Neural crest cell (in vitro differentiated cells): ENCODE results near the gene MTUS2. TPM values are rescaled to one million over a fixed set of nuclear protein-coding genes. Genes with fewer than 3 reads are reported as not detected.

Experiments
- DNase-seq: peaks from one replicate; pipeline ENCODE4 v3.0.0; 2021; ENCODE audit warnings: low read depth, mixed read lengths, low spot score
- H3K27ac Mint-ChIP-seq: one replicate; pipeline ENCODE4 v1.8.0; 2021; ENCODE audit warnings: mild to moderate bottlenecking, mixed read lengths; ENCODE audit not compliant: unreplicated experiment
- H3K27me3 Mint-ChIP-seq: 2 replicates; pipeline ENCODE4 v1.8.0; 2021; ENCODE audit warnings: low read depth, mild to moderate bottlenecking, mixed read lengths
- H3K36me3 Mint-ChIP-seq: 2 replicates; pipeline ENCODE4 v1.8.0; 2021; ENCODE audit warnings: low read depth, mild to moderate bottlenecking, mixed read lengths
- H3K4me1 Mint-ChIP-seq: 2 replicates; pipeline ENCODE4 v1.8.0; 2021; ENCODE audit warnings: mixed read lengths
- H3K4me3 Mint-ChIP-seq: one replicate; pipeline ENCODE4 v1.8.0; 2021; ENCODE audit warnings: mild to moderate bottlenecking, mixed read lengths
- H3K9me3 Mint-ChIP-seq: 2 replicates; pipeline ENCODE4 v1.8.0; 2021; ENCODE audit warnings: mixed read lengths
- CTCF ChIP-seq: fragments of 200-600 bp; sonication (generic); conservative IDR thresholded peaks from 2 replicates; pipeline ENCODE4 v1.5.0; 2021; ENCODE audit warnings: antibody characterized with exemption, mild to moderate bottlenecking
- total RNA-seq: library from RNA; stranded (reverse); gene quantifications from 2 replicates; pipeline ENCODE4 v1.2.1, GENCODE V29; 2021

The MTUS2 gene
- total RNA-seq, 1 donor from 2014 or later: 0.91 TPM

GRCh38 chr13:29428310-29429181, 608.4 kb downstream of the MTUS2 start:
- TF ChIP-seq CTCF: peak; percentile 31
- Mint-ChIP-seq H3K4me3 (peak overlapping the region; percentile 88), H3K4me1 (peaks cover 8% of the 10 kb centered on the region), H3K27ac (no peak overlapping the region), H3K9me3 (no peaks in the 10 kb centered on the region), H3K27me3 (peaks cover 76% of the 10 kb centered on the region), H3K36me3 (no peaks in the 10 kb centered on the region)
- peak; percentile 22 for DNase-seq

- Mint-ChIP-seq H3K4me3 (no peak overlapping the region), H3K27ac (no peak overlapping the region), H3K9me3 (no peaks in the 10 kb centered on the region), H3K27me3 (peaks cover 76% of the 10 kb centered on the region), H3K36me3 (no peaks in the 10 kb centered on the region), H3K4me1 (peaks cover 8% of the 10 kb centered on the region)
- TF ChIP-seq CTCF: no peak
- no peak for DNase-seq
Measured at GRCh38 chr13:29429286-29429900, 609.3 kb downstream of the MTUS2 start.

GRCh38 chr13:29434217-29434945, 614.2 kb downstream of the MTUS2 start:
- Mint-ChIP-seq H3K36me3 (no peaks in the 10 kb centered on the region), H3K9me3 (no peaks in the 10 kb centered on the region), H3K4me3 (no peak overlapping the region), H3K27ac (no peak overlapping the region), H3K4me1 (no peaks in the 10 kb centered on the region), H3K27me3 (peaks cover 33% of the 10 kb centered on the region)
- DNase-seq: no peak
- no peak for TF ChIP-seq CTCF

GRCh38 chr13:29435125-29435911, 615.2 kb downstream of the MTUS2 start:
- H3K27ac Mint-ChIP-seq: no peak overlapping the region
- no peaks in the 10 kb centered on the region for H3K36me3 Mint-ChIP-seq
- DNase-seq: no peak
- TF ChIP-seq CTCF: no peak
- H3K9me3 Mint-ChIP-seq: no peaks in the 10 kb centered on the region
- no peak overlapping the region for H3K4me3 Mint-ChIP-seq
- H3K27me3 Mint-ChIP-seq: peaks cover 23% of the 10 kb centered on the region
- no peaks in the 10 kb centered on the region for H3K4me1 Mint-ChIP-seq

- Mint-ChIP-seq H3K9me3 (no peaks in the 10 kb centered on the region), H3K27ac (no peak overlapping the region), H3K27me3 (peaks cover 14% of the 10 kb centered on the region), H3K36me3 (no peaks in the 10 kb centered on the region), H3K4me1 (no peaks in the 10 kb centered on the region), H3K4me3 (no peak overlapping the region)
- DNase-seq: no peak
- TF ChIP-seq CTCF: no peak
Measured at GRCh38 chr13:29436291-29436690, 616.2 kb downstream of the MTUS2 start.
